OCI-M2 (cell line): ENCODE data around the gene HIP1.
"Not testable (repeated sequence)": the region's sequence is repeated elsewhere in the genome, so short reads cannot be mapped to it uniquely, and the experiment has no call there.

Source experiments
- DNase-seq: peaks from one replicate; lab custom pipeline; 2025; ENCODE audit not compliant: unreplicated experiment; lab: John Stamatoyannopoulos, UW

The HIP1 gene

DNA sequence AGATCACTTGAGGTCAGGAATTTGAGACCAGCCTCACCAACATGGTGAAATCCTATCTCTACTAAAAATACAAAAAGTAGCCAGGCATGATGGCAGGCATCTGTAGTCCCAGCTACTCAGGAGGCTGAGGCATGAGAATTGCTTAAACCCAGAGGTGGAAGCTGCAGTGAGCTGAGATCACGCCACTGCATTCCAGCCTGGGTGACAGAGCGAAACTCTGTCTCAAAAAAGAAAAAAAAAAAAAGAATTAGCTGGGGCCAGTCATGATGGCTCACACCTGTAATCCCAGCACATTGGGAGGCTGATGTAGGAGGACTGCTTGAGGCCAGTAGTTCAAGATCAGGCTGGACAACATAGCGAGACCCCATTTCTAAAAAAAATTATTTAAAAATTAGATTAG is 21.0 kb downstream of the HIP1 start:
- DNase-seq = not testable (repeated sequence)

DNA sequence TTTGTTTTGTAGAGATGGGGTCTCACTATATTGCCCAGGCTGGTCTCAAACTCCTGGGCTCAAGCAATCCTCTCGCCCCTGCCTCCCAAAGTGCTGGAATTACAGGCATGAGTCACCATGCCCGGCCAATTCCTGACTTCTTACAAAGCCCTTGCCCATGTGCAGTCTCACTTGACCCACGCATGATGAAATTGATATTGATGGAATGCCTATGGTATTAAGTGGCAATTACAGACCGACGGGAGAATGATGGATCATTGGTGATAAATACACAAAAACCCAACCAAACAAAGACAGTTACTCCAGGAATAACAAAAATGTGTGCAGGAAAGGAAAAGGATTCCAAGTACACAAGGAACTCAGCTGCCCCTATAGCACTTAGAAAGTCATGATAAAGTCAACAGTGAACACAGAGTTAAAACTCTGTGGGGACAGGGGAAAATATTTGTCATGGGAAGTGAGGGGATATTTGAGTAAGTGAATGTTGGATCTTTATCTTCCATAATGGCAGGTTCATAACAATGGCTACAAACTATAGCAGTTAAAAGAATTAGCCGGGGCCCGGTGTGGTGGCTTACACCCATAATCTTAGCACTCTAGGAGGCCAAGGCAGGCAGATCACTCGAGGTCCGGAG is 21.6 kb downstream of the HIP1 start:
- DNase-seq = no peak

DNA sequence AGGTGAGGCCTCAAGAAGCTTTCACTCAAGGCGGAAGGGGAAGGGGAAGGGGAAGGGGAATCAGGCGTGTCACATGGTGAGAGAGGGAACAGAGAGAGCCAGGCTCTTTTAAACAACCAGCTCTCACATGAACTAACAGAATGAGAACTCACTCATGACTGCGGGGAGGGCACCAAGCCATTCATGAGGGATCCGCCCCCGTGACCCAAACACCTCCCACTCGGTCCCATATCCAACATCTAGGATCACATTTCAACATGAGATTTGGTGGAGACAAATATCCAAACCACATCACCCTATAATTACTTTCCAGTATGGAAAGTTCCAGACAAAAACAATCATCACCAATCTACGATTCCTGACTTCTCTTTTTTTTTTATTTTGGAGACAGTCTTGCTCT is 22.9 kb downstream of the HIP1 start:
- no peak for DNase-seq

DNA sequence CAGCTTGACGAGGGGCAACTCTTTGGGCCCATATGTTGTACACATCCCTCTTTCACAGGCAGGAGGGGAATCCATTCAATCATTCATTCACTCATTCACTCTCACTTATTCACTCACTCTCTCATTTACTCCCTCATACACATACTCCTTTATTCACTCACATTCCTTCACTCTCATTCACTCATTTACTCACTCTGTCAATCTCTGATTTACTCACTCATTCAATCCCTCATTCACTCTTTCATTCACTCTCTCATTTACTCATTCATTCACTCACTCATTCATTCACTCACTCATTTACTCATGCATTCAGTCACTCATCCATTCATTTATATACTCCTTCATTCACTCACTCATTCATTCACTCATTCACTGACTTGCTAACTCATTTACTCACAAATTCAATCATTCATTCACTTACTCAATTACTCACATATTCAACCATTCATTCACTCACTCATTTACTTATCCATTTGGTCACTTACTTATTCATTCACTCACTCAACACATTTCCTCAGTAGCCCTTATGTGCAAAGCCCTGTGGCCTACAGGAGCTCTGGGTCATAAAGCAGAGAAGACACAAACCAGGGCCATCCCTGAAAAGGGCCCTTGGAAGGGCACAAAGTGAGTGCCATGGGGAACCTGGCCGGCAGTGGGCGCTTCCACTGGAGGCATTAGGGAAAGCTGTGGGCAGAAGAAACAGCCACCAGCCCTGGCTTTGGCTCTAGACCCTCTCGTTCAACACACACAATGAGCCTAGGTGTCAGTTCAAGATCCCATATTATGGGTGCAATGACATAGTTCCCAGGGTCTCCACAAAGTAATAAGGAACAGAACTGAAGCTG is 26.0 kb downstream of the HIP1 start:
- no peak for DNase-seq

DNA sequence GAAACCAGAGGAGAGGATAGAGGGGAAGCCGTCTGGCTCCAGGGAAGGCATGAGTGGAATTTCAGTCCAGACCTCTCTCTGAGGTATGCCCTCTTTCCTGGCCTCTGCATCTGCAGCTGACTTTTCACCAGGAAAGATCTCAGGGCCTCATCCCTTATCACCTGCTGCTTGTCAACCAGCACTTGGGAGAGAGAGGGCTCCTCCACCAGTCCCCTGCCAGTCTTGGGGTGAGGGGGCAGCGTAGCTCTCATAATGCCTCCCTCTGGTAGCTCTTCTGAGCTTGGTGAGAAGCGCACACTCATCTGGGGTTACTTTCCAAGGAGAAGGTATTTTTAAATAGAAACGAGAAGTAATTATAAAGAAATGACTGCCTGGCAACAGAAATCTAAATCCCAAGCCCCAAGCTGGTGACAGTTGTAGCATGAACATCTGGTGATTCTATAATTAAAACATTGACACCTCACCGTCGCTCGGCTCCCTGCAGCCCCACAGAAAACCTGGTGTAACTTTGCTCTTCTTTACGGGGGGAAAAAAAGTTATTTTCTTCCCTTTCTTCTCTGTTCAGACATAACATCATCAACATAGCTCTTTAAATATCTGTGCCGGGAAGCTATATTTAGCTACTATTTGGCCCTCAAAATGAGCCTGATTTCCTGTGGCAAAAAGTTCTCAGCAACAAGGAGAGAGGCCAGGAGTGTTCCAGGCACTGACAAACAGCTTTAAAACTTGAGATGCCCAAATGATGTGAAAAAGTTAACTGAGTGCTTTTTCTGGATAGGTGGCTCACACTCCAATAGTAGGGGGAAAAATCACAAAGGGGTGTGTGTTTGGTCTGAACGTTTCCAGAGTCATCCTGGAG is 26.9 kb downstream of the HIP1 start:
- no peak for DNase-seq

DNA sequence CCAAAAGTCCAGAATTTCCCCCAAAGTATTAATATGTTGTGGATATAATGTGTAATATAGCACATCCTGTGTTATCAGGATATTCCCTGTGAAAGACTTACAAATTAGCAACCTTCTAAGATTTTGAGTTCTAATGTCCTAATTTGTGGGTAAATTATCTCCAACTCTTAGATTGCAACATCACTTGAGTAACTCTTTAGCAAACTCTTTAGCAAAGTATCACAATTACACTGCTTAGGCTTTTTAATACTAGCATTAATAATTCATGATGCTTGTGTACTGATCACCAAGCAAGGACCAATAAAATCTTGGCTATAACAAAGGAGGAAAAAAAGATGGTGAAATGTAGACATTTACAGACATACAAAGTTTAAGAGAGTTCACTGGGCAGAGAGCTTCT is 27.7 kb downstream of the HIP1 start:
- no peak for DNase-seq

DNA sequence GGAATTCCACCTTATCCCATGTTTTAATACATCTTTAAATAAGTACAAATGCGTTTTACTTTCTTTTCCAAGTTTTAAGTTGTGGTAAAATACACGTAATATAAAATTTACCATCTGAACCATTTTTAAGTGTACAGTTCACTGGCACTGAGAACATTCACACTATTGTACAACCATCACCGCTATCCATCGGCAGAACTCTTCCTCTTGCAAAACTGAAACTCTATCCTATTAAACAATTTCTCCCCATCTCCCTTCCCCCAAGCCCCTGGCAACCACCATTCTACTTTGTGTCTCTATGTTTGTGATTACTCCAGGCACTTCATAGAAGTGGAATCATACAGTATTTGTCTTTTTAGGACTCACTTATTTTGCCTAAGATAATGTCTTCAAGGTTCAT is 33.8 kb downstream of the HIP1 start:
- no peak for DNase-seq

DNA sequence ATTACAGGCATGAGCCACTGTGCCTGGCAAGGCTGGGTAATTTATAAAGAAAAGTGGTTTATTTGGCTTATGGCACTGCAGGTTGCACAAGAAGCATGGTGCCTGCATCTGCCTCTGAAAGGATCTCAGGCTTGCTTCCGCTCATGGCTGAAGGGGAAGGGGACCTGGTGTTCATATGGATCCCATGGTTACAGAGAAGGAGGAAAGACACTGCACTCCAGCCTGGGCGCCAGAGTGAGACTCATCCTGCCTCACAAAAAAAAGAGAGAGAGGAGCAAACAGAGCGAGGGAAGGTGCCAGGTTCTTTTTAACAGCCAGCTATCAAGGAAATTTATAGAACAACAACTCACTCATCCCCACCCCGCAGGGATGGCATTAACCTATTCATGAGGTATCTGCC is 36.2 kb downstream of the HIP1 start:
- DNase-seq = no peak

DNA sequence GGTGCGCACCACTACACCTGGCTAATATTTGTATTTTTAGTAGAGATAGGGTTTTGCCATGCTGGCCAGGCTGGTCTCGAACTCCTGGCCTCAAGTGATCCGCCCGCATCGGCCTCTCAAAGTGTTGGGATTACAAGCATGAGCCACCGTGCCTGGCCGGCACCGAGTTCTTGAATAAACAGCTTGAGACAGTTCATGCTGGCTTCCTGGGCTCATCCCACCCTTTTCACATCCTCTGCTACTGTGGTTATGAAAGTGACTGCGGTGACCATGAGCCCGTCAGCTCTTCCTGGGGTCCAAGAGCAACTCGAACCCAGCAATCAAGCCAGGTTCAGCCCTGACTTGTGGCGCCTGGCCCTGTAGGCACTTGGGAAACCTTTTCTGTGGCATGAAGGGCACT is 38.7 kb downstream of the HIP1 start:
- DNase-seq = no peak

DNA sequence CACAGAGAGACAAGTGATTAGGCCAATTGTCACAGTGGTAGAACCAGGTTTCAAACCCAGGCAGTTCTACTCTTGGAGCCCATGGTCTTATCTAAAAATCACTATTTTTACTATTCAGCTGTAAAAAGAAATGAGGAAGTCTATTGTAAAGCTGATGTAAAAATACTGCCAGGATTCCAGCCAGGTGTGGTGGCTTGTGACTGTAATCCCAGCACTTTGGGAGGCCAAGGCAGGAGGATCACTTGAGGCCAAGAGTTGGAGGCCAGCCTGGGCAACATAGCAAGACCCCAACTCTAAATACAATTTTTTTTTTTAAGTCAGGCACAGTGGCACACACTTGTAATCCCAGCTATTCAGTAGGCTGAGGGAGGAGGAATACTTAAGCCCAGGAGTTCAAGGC is 40.4 kb downstream of the HIP1 start:
- no peak for DNase-seq

DNA sequence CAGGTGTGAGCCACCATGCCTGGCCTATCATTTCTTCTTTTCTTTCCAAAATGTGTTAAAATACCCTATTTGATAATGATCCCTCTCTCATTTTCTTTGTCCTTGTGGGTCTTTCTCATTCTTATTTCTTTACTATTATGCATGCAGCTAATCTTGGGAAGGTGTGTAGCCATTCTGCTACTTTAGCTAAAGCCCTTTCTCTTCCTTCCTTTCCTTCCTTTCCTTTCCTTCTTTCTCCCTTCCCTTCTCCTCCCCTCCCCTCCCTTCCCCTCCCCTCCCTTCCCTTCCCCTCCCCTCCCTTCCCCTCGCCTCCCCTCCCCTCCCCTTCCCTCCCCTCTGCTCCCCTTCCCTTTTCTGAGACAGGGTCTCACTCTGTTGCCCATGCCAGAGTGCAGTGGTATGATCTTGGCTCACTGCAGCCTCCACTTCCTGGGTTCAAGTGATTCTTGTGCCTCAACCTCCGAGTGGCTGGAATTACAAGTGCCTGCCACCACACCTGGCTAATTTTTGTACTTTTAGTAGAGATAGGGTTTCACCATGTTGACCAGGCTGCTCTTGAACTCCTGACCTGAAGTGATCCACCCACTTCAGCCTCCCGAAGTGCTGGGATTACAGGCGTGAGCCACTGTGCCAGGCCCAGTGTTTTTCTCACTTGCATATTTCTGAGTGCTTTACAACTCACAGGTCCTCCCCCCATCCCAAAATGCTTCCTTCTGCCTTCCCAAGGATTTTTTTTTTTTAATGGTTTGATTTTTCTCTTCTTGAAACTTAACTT is 42.3 kb downstream of the HIP1 start:
- DNase-seq = no peak

DNA sequence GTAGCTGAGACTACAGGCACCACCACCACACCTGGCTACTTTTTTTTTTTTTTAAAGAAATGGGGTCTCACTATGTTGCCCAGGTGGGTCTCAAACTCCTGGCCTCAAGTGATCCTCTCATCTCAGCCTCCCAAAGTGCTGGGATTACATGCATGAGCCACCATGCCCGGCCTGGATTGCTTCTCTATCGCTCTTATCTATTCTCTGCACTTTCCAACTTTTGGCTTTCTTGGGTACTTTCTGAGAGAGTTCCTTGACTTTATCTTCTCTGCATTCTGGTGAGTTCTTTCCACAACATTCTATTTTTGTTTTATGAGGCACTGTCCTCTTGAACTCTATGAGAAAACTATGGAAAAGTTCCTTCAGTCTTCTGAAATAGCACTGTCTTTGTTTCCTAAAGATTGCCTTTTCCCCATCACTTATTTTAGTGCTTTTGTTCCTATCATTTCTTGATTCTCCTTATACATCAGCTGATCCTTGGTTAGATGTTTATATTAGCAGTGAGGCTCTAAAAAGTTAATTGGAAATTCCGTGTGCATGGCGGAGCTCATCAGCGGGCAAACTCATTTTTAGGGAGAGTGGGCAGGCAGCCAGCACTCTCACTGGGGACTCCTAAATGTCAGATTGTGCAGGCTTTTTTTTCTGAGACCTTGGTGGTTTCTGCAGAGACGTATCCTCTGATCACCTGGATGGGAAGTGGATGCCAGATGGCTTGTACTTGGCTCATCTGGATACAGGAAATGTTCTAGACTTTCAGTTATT is 43.9 kb downstream of the HIP1 start:
- no peak for DNase-seq

DNA sequence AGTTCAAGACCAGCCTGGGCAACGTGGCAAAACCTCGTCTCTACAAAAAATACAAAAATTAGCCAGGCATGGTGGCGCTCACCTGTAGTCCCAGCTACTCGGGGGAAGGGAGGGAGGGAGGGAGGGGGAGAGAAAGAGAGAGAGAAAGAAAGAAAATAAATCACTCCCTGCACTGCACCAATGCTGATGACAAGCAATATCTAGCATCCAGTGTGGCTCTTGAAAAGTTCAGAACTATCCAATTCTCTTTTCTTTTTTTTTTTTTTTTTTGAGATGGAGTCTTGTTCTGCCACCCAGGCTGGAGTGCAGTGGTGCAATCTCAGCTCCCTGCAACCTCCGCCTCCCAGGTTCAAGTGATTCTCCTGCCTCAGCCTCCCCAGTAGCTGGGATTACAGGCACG is 45.1 kb downstream of the HIP1 start:
- not testable (repeated sequence) for DNase-seq

DNA sequence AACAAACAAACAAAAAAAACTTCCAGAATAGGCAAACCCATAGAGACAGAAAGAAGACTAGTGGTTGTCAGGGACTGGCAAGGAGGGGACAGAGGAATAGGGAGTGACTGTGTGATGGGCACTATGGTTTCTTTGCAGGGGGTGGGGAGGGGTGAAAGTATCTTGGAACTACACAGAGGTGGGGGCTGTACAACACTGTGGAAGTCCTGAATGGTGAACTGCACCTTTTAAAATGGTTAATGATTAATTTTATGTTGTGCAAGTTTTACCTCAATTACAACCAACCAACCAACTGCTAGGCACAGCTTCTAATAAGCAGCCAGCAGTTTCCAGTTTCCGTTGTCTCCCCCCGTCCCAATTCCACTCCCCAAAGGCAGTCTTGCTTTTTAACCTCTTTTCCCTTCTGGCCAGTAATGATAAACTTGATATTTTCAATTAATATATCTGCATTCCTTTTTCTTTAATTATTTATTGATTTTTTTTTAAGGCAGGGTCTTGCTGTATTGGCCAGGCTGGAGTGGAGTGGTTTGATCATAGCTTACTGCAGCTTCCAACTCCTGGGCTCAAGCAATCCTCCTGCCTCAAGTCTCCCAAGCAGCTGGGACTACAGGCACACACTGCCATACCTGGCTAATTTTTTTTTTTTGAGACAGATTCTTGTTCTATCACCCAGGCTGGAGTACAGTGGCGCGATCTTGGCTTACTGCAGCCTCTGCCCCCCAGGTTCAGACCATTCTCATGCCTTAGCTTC is 46.8 kb downstream of the HIP1 start:
- DNase-seq = no peak

DNA sequence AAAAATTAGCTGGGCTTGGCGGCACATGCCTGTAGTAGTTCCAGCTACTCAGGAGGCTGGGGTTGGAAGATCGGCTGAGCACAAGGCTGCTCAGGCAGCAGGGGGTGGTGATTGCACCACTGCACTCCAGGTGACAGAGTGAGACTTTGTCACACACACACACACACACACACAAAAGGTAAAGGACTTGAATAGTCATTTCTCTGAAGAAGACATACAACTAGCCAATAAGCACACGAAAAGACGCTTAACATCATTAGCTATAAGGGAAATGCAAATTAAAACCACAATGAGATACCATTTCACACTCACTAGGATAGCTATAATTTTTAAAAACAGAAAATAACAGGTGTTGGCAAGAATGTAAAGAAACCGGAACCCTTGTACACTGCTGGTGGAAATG is 48.6 kb downstream of the HIP1 start:
- DNase-seq = no peak

DNA sequence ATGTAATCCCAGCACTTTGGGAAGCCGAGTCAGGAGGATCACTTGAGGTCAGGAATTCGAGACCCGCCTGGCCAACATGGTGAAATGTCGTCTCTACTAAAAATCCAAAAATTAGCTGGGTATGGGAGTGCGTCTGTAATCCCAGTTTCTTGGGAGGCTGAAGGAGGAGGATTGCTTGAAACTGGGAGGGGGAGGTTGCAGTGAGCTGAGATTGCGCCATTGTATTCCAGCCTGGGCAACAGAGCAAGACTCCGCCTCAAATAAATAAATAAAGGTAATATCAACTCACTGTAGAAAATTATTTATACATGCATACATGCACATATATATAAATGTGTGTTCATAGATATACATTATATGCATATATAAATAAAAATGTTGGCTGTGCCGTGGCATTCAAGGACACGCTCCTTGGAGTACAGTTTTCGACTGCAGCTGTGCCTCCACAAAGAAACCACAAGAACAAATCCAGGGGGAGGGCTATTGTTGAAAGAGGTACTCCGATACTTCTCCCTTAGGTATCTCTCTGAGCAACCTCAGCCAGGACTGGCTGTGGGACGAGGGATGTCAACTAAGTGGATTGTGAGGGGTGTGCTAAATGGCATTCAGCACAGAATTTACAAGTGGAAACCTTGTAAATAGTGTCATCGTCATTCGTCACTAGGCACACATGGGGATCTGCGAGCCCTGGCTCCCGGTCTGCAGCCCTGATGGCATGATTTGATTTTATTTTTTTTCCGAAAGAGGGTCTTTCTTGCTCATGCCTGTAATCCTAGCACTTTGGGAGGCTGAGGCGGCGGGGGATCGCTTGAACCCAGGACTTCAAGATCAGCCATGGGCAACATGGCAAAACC is 49.3 kb downstream of the HIP1 start:
- DNase-seq = no peak

DNA sequence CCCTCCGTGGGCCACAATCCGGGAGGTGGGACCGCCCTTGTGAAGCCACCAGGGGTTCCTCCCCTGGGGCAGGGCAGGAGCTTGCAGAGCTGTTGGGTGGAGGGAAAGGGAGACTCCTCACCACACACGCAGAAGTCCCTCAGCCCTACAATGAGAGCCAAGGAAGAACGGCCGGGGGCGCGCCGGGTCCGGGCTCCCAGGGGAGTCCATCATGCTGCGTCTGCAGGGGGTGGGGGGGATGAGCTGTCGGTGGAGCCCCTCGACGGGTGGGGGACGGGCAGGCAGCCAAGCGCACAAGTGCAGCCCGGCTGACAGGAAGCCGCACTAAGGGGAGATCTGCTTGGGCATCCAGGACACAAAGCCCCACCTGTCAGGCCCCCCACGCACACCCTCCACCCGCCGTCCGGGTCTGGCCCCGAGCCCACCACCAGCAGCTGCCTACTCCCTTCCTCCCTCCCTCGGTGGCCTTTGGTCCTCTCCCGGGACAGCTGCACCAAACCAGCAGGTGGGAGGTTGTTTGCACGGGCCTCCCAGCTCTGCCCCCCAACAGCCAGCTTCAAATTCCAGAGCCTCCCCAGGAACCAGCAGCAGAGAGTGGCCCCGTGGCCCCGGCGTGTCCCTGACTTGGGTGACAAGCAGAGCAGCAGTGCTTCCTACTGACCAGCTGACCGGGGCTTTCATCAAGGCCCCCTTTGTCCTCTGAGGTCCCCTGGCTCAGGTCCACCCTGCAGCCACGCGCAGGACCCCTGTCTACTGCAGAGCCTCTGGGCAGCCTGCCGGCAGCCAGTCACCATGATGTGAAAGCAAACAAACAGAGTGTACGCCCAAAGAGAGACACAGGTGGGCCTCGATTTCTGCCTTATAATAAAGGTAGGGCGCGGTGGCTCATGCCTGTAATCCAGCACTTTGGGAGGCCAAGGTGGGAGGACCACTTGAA is 50.3 kb downstream of the HIP1 start:
- DNase-seq = no peak
